Measurements from ENCODE around the gene CHADL. TPM values are rescaled to one million over a fixed set of nuclear protein-coding genes. Genes with fewer than 3 reads are reported as not detected.

The CHADL gene, protein sequence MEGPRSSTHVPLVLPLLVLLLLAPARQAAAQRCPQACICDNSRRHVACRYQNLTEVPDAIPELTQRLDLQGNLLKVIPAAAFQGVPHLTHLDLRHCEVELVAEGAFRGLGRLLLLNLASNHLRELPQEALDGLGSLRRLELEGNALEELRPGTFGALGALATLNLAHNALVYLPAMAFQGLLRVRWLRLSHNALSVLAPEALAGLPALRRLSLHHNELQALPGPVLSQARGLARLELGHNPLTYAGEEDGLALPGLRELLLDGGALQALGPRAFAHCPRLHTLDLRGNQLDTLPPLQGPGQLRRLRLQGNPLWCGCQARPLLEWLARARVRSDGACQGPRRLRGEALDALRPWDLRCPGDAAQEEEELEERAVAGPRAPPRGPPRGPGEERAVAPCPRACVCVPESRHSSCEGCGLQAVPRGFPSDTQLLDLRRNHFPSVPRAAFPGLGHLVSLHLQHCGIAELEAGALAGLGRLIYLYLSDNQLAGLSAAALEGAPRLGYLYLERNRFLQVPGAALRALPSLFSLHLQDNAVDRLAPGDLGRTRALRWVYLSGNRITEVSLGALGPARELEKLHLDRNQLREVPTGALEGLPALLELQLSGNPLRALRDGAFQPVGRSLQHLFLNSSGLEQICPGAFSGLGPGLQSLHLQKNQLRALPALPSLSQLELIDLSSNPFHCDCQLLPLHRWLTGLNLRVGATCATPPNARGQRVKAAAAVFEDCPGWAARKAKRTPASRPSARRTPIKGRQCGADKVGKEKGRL
- total RNA-seq (2012; rRNA removed): 0.18 and 0.28 TPM in 2 replicates
- polyA plus RNA-seq (2012; rRNA removed): 0.44 and 0.53 TPM in 2 replicates
- 0.36 and 1.0 TPM in 2 replicates for polyA plus RNA-seq (2012; cell fraction: cytosol; rRNA removed)
- 1.0 and 2.5 TPM in 2 replicates for polyA plus RNA-seq (2012; cell fraction: nucleus; rRNA removed; ENCODE audit: low replicate concordance)
- Bru-seq, nascent RNA: percentile 51 among the genes with signal in this experiment
- percentile 60 among the genes with signal in this experiment for BruChase-seq, experiment 1, labeled RNA remaining after a 6-hour chase
- percentile 52 among the genes with signal in this experiment for BruChase-seq, experiment 2, labeled RNA remaining after a 2-hour chase
- long read RNA-seq: 0 reads

DNA sequence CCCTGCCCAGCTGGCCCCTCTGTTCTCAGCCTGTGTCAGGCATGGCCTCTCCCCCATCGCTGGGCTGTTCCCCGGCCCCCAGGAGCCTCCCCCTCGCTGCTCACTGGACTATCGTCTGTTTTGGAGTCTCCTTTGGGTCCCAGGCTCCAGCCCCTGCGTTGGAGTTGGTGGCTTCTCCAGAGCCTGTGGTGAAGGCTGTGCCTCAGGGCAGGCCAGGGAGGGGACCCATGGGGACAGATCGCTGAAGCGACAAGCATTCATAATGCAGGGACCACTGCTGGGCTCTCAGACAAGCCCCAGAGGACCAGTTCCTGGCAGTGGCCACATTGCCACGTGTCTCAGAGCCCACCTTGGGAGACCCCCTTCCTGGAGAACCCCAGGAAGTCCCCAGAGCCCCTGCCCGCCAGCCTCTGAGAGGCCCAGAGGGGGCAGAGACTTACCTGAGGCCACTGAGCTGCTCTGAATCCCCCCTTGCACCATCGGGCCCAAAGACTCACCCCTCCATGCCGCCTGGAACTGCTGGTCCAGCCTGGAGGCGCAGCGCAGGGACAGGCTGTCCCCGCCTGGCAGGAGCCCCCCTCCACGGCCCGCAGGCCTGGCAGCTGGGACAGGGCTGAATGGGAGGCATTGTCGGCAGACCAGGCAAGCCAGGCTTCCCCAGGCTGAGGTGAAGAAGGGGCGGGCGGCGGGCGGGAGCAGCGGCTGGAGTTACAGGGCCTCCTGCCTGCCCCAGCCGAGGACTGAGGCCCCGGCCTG is at the start of gene CHADL:
TSS of gene CHADL (minus strand) at position 555 of the 756 bp plus-strand sequence. CDS start at position 505, 50 bp downstream.
- Histone ChIP-seq H3K79me1 (ENCODE audit: low read depth in 1 of 2, low read length in 2 of 2) (0 out of 4 replicates have a peak, but pooled peaks cover 0 to 1% of the 10 kb centered on the region in 2 experiments), H3K14ac (replicated peaks; ENCODE audit: low read depth, low read length) (no peak within 1 kb of the TSS), H4K5ac (ENCODE audit: low read depth, low read length) (no peak within 1 kb of the TSS), H2BK5ac (ENCODE audit: low read depth, low read length, poor library complexity, severe bottlenecking) (no peak within 1 kb of the TSS), H3K18ac (ENCODE audit: low read depth, low read length) (no peak within 1 kb of the TSS), H3K4me3 (ENCODE audit: insufficient read depth, low read depth, low read length) (no peak within 1 kb of the TSS), H3K27ac (ENCODE audit: insufficient read depth, low read length) (no peak within 1 kb of the TSS), H2AK5ac (ENCODE audit: low read depth, low read length) (no peak within 1 kb of the TSS), H3K36me3 (ENCODE audit: control insufficient read depth, insufficient read depth, low read length) (peaks cover 10% of the 10 kb centered on the region), H4K91ac (ENCODE audit: insufficient read depth, low read depth, low read length) (no peak within 1 kb of the TSS), H4K8ac (ENCODE audit: low read depth in 2 of 2, low read length in 2 of 2) (no peak within 1 kb of the TSS), H2AFZ (replicated peaks; ENCODE audit: low read length, poor library complexity) (no peak within 1 kb of the TSS), H3K4ac (ENCODE audit: low read depth, low read length) (no peak within 1 kb of the TSS; the same call in 1 of the 2 replicates), H3K9ac (ENCODE audit: low read depth, low read length) (no peak within 1 kb of the TSS), H3K23ac (ENCODE audit: low read depth, low read length) (no peak within 1 kb of the TSS), H3K9me3 (ENCODE audit: control insufficient read depth, insufficient read depth, low read length) (no peaks in the 10 kb centered on the region), H3K4me2 (ENCODE audit: low read depth, low read length) (no peak within 1 kb of the TSS), H3K9me1 (ENCODE audit: insufficient read depth, low read length) (peaks cover 6% of the 10 kb centered on the region; the same call in 1 of the 2 replicates), H3K56ac (ENCODE audit: extremely low read depth, insufficient read depth, low read length) (no peak within 1 kb of the TSS), H2BK120ac (ENCODE audit: low read depth, low read length) (no peak within 1 kb of the TSS), H2BK20ac (ENCODE audit: low read depth, low read length) (no peak within 1 kb of the TSS), H2AK9ac (replicated peaks; ENCODE audit: low read depth, low read length, poor library complexity) (no peak within 1 kb of the TSS), H3K27me3 (ENCODE audit: control insufficient read depth, insufficient read depth, low read length) (no peaks in the 10 kb centered on the region), H3K4me1 (ENCODE audit: control insufficient read depth, insufficient read depth, low read length) (peaks cover 7% of the 10 kb centered on the region; the same call in 1 of the 2 replicates), H2BK15ac (ENCODE audit: low read depth, low read length) (no peak within 1 kb of the TSS), H4K20me1 (ENCODE audit: insufficient read depth, low read length) (peaks cover 14% of the 10 kb centered on the region)
- in situ Hi-C loops (cut with MboI; ENCODE audit: low sequenced_read_pairs): no loop called here
- DNase-seq: no peak
- WGBS, 2 experiments (ENCODE audit: extremely low coverage in 2 of 2, insufficient read length in 1 of 2): 83% methylated on average over 12 of the region's 24 CpGs; no CpG with 5 or more reads in 1 of the 2 experiments
- intact Hi-C loops (cut with micrococcal nuclease): no loop called here
- dilution Hi-C loops (cut with HindIII; ENCODE audit: low sequenced_read_pairs, unreplicated experiment): no loop called here
- TF ChIP-seq RFX5 (IDR thresholded peaks at IDR 0.05; ENCODE audit: low read depth, low read length) (no peak), RCOR1 (IDR thresholded peaks at IDR 0.05; ENCODE audit: insufficient replicate concordance, low read length) (no peak), CEBPB (IDR thresholded peaks at IDR 0.05; ENCODE audit: low read depth, low read length) (no peak), BHLHE40 (IDR thresholded peaks at IDR 0.05; ENCODE audit: low read depth, low read length) (no peak), MXI1 (IDR thresholded peaks at IDR 0.05; ENCODE audit: borderline replicate concordance, low read depth, low read length) (no peak), RAD21 (IDR thresholded peaks at IDR 0.05; ENCODE audit: low read length) (no peak), POLR2A (IDR thresholded peaks at IDR 0.05; ENCODE audit: low read depth, low read length) (no peak)
- TF ChIP-seq, protein P1, sequence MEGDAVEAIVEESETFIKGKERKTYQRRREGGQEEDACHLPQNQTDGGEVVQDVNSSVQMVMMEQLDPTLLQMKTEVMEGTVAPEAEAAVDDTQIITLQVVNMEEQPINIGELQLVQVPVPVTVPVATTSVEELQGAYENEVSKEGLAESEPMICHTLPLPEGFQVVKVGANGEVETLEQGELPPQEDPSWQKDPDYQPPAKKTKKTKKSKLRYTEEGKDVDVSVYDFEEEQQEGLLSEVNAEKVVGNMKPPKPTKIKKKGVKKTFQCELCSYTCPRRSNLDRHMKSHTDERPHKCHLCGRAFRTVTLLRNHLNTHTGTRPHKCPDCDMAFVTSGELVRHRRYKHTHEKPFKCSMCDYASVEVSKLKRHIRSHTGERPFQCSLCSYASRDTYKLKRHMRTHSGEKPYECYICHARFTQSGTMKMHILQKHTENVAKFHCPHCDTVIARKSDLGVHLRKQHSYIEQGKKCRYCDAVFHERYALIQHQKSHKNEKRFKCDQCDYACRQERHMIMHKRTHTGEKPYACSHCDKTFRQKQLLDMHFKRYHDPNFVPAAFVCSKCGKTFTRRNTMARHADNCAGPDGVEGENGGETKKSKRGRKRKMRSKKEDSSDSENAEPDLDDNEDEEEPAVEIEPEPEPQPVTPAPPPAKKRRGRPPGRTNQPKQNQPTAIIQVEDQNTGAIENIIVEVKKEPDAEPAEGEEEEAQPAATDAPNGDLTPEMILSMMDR (conservative IDR thresholded peaks at IDR 0.05; ENCODE audit: low read depth, low read length): no peak
- TF ChIP-seq, protein P2, sequence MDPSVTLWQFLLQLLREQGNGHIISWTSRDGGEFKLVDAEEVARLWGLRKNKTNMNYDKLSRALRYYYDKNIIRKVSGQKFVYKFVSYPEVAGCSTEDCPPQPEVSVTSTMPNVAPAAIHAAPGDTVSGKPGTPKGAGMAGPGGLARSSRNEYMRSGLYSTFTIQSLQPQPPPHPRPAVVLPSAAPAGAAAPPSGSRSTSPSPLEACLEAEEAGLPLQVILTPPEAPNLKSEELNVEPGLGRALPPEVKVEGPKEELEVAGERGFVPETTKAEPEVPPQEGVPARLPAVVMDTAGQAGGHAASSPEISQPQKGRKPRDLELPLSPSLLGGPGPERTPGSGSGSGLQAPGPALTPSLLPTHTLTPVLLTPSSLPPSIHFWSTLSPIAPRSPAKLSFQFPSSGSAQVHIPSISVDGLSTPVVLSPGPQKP (IDR thresholded peaks at IDR 0.05; ENCODE audit: borderline replicate concordance, low read depth, low read length): no peak
- BruUV-seq (replicated peaks): no TSS peak
- no peak for ATAC-seq (ENCODE audit: low read depth)
- CTCF ChIA-PET: no interaction called here
- POLR2A ChIA-PET (ENCODE audit: unreplicated experiment): no interaction called here

Data from IMR-90 (cell line).